ENCODE measurements around the gene ZNF576. TPM values are rescaled to one million over a fixed set of nuclear protein-coding genes. Genes with fewer than 3 reads are reported as not detected.
A peak's percentile ranks its signal among the peaks of the same experiment; 100 is the strongest.

ZNF576 gene
- total and polyA plus RNA-seq, 2 of the 4 experiments (the other 2 are of a cell fraction) = 13.8 to 19.5 TPM

GRCh38 chr19:43640424-43640757, 44.0 kb downstream of the ZNF576 start:
- no peak overlapping the region for H2BK20ac ChIP-seq (ENCODE audit: low read depth, low read length)
- no peak overlapping the region for H3K4ac ChIP-seq (ENCODE audit: low read depth, low read length)
- in situ Hi-C loops (cut with MboI; ENCODE audit: low sequenced_read_pairs) = no loop called here
- peak overlapping the region; percentile 92 for H2AFZ ChIP-seq (replicated peaks; ENCODE audit: low read length, poor library complexity)
- no peaks in the 10 kb centered on the region for H3K79me1 ChIP-seq (ENCODE audit: low read depth in 1 of 2, low read length in 2 of 2)
- H3K18ac ChIP-seq (ENCODE audit: low read depth, low read length) = no peak overlapping the region
- dilution Hi-C loops (cut with HindIII; ENCODE audit: low sequenced_read_pairs, unreplicated experiment) = no loop called here
- no TSS peak for BruUV-seq (replicated peaks)
- H3K4me1 ChIP-seq (ENCODE audit: control insufficient read depth, insufficient read depth, low read length) = peaks cover 6% of the 10 kb centered on the region
- H3K4me3 ChIP-seq (ENCODE audit: insufficient read depth, low read depth, low read length) = peak overlapping the region; percentile 64
- peak overlapping the region; percentile 96 for H3K4me2 ChIP-seq (ENCODE audit: low read depth, low read length)
- no peaks in the 10 kb centered on the region for H3K9me1 ChIP-seq (ENCODE audit: insufficient read depth, low read length)
- no peak overlapping the region for H2BK15ac ChIP-seq (ENCODE audit: low read depth, low read length)
- ChIA-PET POLR2A (ENCODE audit: unreplicated experiment) (no interaction called here), CTCF (no interaction called here)
- H3K14ac ChIP-seq (replicated peaks; ENCODE audit: low read depth, low read length) = no peak overlapping the region
- H3K36me3 ChIP-seq (ENCODE audit: control insufficient read depth, insufficient read depth, low read length) = no peaks in the 10 kb centered on the region
- WGBS, 2 experiments (ENCODE audit: extremely low coverage in 2 of 2, insufficient read length in 1 of 2) = 20% methylated on average over 1 of the region's 9 CpGs; no CpG with 5 or more reads in 1 of the 2 experiments
- H3K23ac ChIP-seq (ENCODE audit: low read depth, low read length) = peak overlapping the region; percentile 5; the same call in 1 of the 2 replicates
- no peak overlapping the region for H4K8ac ChIP-seq (ENCODE audit: low read depth in 2 of 2, low read length in 2 of 2)
- H3K27ac ChIP-seq (ENCODE audit: insufficient read depth, low read length) = no peak overlapping the region
- no peak overlapping the region for H4K91ac ChIP-seq (ENCODE audit: insufficient read depth, low read depth, low read length)
- TF ChIP-seq CTCF (conservative IDR thresholded peaks at IDR 0.05; ENCODE audit: low read depth, low read length) (no peak), CHD1 (IDR thresholded peaks at IDR 0.05; ENCODE audit: low read depth, low read length) (no peak), RAD21 (IDR thresholded peaks at IDR 0.05; ENCODE audit: low read length) (no peak), MXI1 (IDR thresholded peaks at IDR 0.05; ENCODE audit: borderline replicate concordance, low read depth, low read length) (no peak), BHLHE40 (IDR thresholded peaks at IDR 0.05; ENCODE audit: low read depth, low read length) (no peak), RCOR1 (IDR thresholded peaks at IDR 0.05; ENCODE audit: insufficient replicate concordance, low read length) (no peak), USF2 (IDR thresholded peaks at IDR 0.05; ENCODE audit: low read depth, low read length) (no peak), SMC3 (IDR thresholded peaks at IDR 0.05; ENCODE audit: low read depth, low read length) (no peak), CEBPB (IDR thresholded peaks at IDR 0.05; ENCODE audit: low read depth, low read length) (no peak), MAZ (IDR thresholded peaks at IDR 0.05; ENCODE audit: borderline replicate concordance, low read depth, low read length) (no peak), ELK1 (IDR thresholded peaks at IDR 0.05; ENCODE audit: borderline replicate concordance, low read depth, low read length) (no peak), NFE2L2 (IDR thresholded peaks at IDR 0.05; ENCODE audit: low read depth, low read length) (no peak), MAFK (IDR thresholded peaks at IDR 0.05; ENCODE audit: low read depth, low read length) (no peak)
- H3K56ac ChIP-seq (ENCODE audit: extremely low read depth, insufficient read depth, low read length) = no peak overlapping the region
- H4K5ac ChIP-seq (ENCODE audit: low read depth, low read length) = no peak overlapping the region
- peak overlapping the region; percentile 3 for H2AK9ac ChIP-seq (replicated peaks; ENCODE audit: low read depth, low read length, poor library complexity)
- no peak overlapping the region for H2BK120ac ChIP-seq (ENCODE audit: low read depth, low read length)
- intact Hi-C loops (cut with micrococcal nuclease) = no loop called here
- H3K9me3 ChIP-seq (ENCODE audit: control insufficient read depth, insufficient read depth, low read length) = no peaks in the 10 kb centered on the region
- H3K27me3 ChIP-seq (ENCODE audit: control insufficient read depth, insufficient read depth, low read length) = peaks cover 33% of the 10 kb centered on the region
- DNase-seq (no peak), ATAC-seq (ENCODE audit: low read depth) (no peak)
- no peaks in the 10 kb centered on the region for H4K20me1 ChIP-seq (ENCODE audit: insufficient read depth, low read length)
- peak overlapping the region; percentile 12; the same call in 1 of the 2 replicates for H3K9ac ChIP-seq (ENCODE audit: low read depth, low read length)
- H2BK5ac ChIP-seq (ENCODE audit: low read depth, low read length, poor library complexity, severe bottlenecking) = no peak overlapping the region
- H2AK5ac ChIP-seq (ENCODE audit: low read depth, low read length) = no peak overlapping the region

Measured in IMR-90 (cell line).